B cell (primary cell): ENCODE data around the gene ARL14EPL.

Source experiments
- EZH2 ChIP-seq: IDR thresholded peaks from 2 replicates; pipeline ENCODE4 v1.6.1; 2012; ENCODE audit warnings: borderline replicate concordance, low read depth, mild to moderate bottlenecking, moderate library complexity, low read length; ENCODE audit not compliant: insufficient read depth, poor library complexity, severe bottlenecking
- TF ChIP-seq, protein P1 (sequence below): fragments of 200-600 bp; IDR thresholded peaks from one replicate; pipeline ENCODE4 v1.8.0; 2022; ENCODE audit warnings: antibody characterized with exemption, mild to moderate bottlenecking

DNA sequence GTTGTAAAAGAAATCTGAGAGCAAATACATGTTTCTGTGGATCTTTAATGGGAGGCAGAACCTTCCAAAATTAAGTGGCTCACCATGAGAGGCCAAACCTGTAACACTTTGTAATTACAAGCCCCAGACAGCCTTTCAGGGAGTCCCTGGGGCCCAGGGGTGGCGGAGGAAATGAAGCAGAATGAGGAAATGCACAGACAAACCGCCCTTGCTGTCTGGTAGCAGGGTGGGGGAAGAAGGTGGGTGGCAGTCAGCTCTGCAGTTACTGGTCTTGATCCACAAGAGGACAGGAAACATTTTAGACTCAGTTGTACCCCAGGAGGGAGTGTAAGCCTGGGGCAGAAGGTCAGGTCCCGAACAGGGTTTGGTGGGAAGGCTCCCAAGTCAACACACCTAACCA is 6.5 kb downstream of the ARL14EPL start:
- TF ChIP-seq, protein P1, sequence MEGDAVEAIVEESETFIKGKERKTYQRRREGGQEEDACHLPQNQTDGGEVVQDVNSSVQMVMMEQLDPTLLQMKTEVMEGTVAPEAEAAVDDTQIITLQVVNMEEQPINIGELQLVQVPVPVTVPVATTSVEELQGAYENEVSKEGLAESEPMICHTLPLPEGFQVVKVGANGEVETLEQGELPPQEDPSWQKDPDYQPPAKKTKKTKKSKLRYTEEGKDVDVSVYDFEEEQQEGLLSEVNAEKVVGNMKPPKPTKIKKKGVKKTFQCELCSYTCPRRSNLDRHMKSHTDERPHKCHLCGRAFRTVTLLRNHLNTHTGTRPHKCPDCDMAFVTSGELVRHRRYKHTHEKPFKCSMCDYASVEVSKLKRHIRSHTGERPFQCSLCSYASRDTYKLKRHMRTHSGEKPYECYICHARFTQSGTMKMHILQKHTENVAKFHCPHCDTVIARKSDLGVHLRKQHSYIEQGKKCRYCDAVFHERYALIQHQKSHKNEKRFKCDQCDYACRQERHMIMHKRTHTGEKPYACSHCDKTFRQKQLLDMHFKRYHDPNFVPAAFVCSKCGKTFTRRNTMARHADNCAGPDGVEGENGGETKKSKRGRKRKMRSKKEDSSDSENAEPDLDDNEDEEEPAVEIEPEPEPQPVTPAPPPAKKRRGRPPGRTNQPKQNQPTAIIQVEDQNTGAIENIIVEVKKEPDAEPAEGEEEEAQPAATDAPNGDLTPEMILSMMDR: no peak
- no peak for TF ChIP-seq EZH2
